ENCODE results near the gene C9orf72.

DNA sequence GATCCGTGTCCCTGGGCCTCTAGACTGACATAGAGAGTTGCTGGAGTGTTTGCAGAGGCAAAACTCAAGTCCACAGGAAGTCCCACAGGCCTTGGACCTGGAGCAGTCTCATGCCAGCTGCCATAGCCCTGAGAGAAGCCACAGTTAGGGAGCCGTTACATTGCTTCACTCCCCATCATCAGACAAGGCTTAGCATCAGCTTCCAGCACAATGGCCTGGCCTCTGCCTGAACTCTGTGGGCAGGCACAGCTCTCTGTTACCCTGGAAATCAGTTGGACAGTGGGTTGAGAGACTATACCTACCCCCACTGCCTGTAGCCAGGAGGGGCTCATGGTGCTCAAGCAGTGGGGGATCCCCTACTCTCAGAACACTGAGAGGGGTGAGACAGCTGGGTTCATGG is 16.2 kb upstream of the C9orf72 start:
- TF ChIP-seq, protein P1, sequence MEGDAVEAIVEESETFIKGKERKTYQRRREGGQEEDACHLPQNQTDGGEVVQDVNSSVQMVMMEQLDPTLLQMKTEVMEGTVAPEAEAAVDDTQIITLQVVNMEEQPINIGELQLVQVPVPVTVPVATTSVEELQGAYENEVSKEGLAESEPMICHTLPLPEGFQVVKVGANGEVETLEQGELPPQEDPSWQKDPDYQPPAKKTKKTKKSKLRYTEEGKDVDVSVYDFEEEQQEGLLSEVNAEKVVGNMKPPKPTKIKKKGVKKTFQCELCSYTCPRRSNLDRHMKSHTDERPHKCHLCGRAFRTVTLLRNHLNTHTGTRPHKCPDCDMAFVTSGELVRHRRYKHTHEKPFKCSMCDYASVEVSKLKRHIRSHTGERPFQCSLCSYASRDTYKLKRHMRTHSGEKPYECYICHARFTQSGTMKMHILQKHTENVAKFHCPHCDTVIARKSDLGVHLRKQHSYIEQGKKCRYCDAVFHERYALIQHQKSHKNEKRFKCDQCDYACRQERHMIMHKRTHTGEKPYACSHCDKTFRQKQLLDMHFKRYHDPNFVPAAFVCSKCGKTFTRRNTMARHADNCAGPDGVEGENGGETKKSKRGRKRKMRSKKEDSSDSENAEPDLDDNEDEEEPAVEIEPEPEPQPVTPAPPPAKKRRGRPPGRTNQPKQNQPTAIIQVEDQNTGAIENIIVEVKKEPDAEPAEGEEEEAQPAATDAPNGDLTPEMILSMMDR (IDR thresholded peaks at IDR 0.05) = no peak
- no peak for TF ChIP-seq POLR2A (IDR thresholded peaks at IDR 0.05)

All from adrenal gland (tissue), 5 donors.